Measurements from ENCODE around the gene RAB20. TPM values are rescaled to one million over a fixed set of nuclear protein-coding genes. Genes with fewer than 3 reads are reported as not detected.

The RAB20 gene
- total RNA-seq, 1 experiment from 2014 or later, result 10.6 TPM

- no peak overlapping the region for H3K27ac ChIP-seq (ENCODE audit: low read depth, low read length)
- no peak overlapping the region for H3K4me3 ChIP-seq (replicated peaks in 1 of 2; ENCODE audit: low read depth in 1 of 2, low read length in 2 of 2)
- H3K79me2 ChIP-seq (ENCODE audit: insufficient read depth, low read length), result no peaks in the 10 kb centered on the region
- DNase-seq (ENCODE audit: low read depth, low spot score) (no peak), ATAC-seq (no peak)
- no peaks in the 10 kb centered on the region for H3K27me3 ChIP-seq (ENCODE audit: insufficient read depth, low read length)
- ChIA-PET RAD21 (ENCODE audit: low non-redundant PET in 1 of 2, low total read pairs in 2 of 2, uncharacterized antibody in 2 of 2, unreplicated experiment in 2 of 2) (no interaction called here), CTCF (interaction anchor here (1.0 kb wide), 1 partner anchor 81 kb away, joined by 3 read pairs; no protein-coding TSS in a partner anchor), POLR2A (no interaction called here)
- H2AFZ ChIP-seq (ENCODE audit: low read depth, low read length, poor library complexity, severe bottlenecking), result no peak overlapping the region
- TF ChIP-seq FOSL1 (IDR thresholded peaks at IDR 0.05; ENCODE audit: low read depth) (no peak), ELF1 (IDR thresholded peaks at IDR 0.05; ENCODE audit: borderline replicate concordance, low read depth) (no peak), SP1 (IDR thresholded peaks at IDR 0.05; ENCODE audit: low read depth) (no peak), ATF3 (IDR thresholded peaks at IDR 0.05) (no peak), POLR2A (IDR thresholded peaks at IDR 0.05; ENCODE audit: borderline replicate concordance, extremely low read depth, insufficient read depth, insufficient read length) (no peak), POLR2AphosphoS5 (IDR thresholded peaks at IDR 0.05; ENCODE audit: low read depth, low read length) (no peak), EZH2 (IDR thresholded peaks at IDR 0.05) (no peak), CTCF (IDR thresholded peaks at IDR 0.05 in 2 of 3, conservative IDR thresholded peaks at IDR 0.05 in 1 of 3; ENCODE audit: borderline replicate concordance in 1 of 3, insufficient read depth in 1 of 3, low read depth in 2 of 3, low read length in 2 of 3) (no peak), ZFX (IDR thresholded peaks at IDR 0.05) (no peak), EGR1 (IDR thresholded peaks at IDR 0.05; ENCODE audit: low read depth) (no peak), TCF7L2 (IDR thresholded peaks at IDR 0.05; ENCODE audit: borderline replicate concordance, extremely low read depth, insufficient read depth, insufficient read length) (no peak), REST (IDR thresholded peaks at IDR 0.05; ENCODE audit: low read depth) (no peak), YY1 (IDR thresholded peaks at IDR 0.05; ENCODE audit: extremely low read depth, insufficient replicate concordance, low read depth, low read length) (no peak), JUND (IDR thresholded peaks at IDR 0.05) (no peak), SIN3A (IDR thresholded peaks at IDR 0.05; ENCODE audit: low read depth) (no peak), SRF (IDR thresholded peaks at IDR 0.05; ENCODE audit: low read depth) (no peak)
- intact Hi-C loops (cut with micrococcal nuclease), result no loop called here
- H4K20me1 ChIP-seq (ENCODE audit: insufficient read depth), result no peaks in the 10 kb centered on the region
- H3K9ac ChIP-seq (ENCODE audit: low read length), result no peak overlapping the region
- no peaks in the 10 kb centered on the region for H3K9me2 ChIP-seq (ENCODE audit: insufficient read depth)
- no TSS peak for BruUV-seq (replicated peaks)
- no peaks in the 10 kb centered on the region for H3K9me3 ChIP-seq (ENCODE audit: control insufficient read depth in 1 of 2, insufficient read depth in 1 of 2, low read depth in 1 of 2, low read length in 2 of 2)
- H3K4me1 ChIP-seq (ENCODE audit: control insufficient read depth in 1 of 2, insufficient read depth in 2 of 2, low read length in 2 of 2), result peaks cover 0 to 8% of the 10 kb centered on the region in 2 experiments; a peak in 1 of 4 replicates
- H3K36me3 ChIP-seq (ENCODE audit: control insufficient read depth in 1 of 2, insufficient read depth in 2 of 2, low read length in 2 of 2), result no peaks in the 10 kb centered on the region
- H3K4me2 ChIP-seq (ENCODE audit: low read length), result no peak overlapping the region
Observed at GRCh38 chr13:110536006-110536693, 25.4 kb downstream of the RAB20 start.

Measured in HCT116 (cell line).